Trophoblast cell (in vitro differentiated cells and primary cell): ENCODE results near the gene CCDC110.

Source experiments
- DNase-seq, 2 donors: peaks; one replicate each; pipeline ENCODE4 v3.0.0-alpha.2; 2016
- H2AFZ ChIP-seq: 2 replicates; pipeline ENCODE4 v1.6.1; 2013; ENCODE audit warnings: low read length, moderate library complexity, mild to moderate bottlenecking; ENCODE audit not compliant: insufficient read depth, poor library complexity
- H2AK5ac ChIP-seq: 2 replicates; pipeline ENCODE4 v1.6.1; 2013; ENCODE audit warnings: mild to moderate bottlenecking, low read length
- H2BK120ac ChIP-seq: 2 replicates; pipeline ENCODE4 v1.6.1; 2013; ENCODE audit warnings: low read length, mild to moderate bottlenecking, moderate library complexity; ENCODE audit not compliant: insufficient read depth, poor library complexity
- H2BK12ac ChIP-seq: 2 replicates; pipeline ENCODE4 v1.6.1; 2013; ENCODE audit warnings: mild to moderate bottlenecking, low read length, moderate library complexity
- H2BK5ac ChIP-seq: 2 replicates; pipeline ENCODE4 v1.6.1; 2013; ENCODE audit warnings: low read length, low read depth, moderate library complexity, mild to moderate bottlenecking; ENCODE audit not compliant: poor library complexity
- H3K14ac ChIP-seq: 2 replicates; pipeline ENCODE4 v1.6.1; 2013; ENCODE audit warnings: mild to moderate bottlenecking, low read length
- H3K18ac ChIP-seq: 2 replicates; pipeline ENCODE4 v1.6.1; 2013; ENCODE audit warnings: mild to moderate bottlenecking, low read length
- H3K23ac ChIP-seq: 2 replicates; pipeline ENCODE4 v1.6.1; 2013; ENCODE audit warnings: low read length
- H3K27ac ChIP-seq: 2 replicates; pipeline ENCODE4 v1.5.1; 2013; ENCODE audit warnings: low read depth, mild to moderate bottlenecking, inconsistent platforms, low read length, moderate library complexity
- H3K27me3 ChIP-seq: 2 replicates; pipeline ENCODE4 v1.6.1; 2013; ENCODE audit warnings: inconsistent platforms, mild to moderate bottlenecking, low read length, moderate library complexity; ENCODE audit not compliant: insufficient read depth
- H3K36me3 ChIP-seq, 2 experiments: 1 replicate in 1 of 2; 2 replicates in 1 of 2; pipeline ENCODE4 v1.6.1; 2013; ENCODE audit warnings: low read length in 2 of 2, mild to moderate bottlenecking in 2 of 2, moderate library complexity in 1 of 2; ENCODE audit not compliant: insufficient read depth in 2 of 2, control insufficient read depth in 1 of 2
- H3K4ac ChIP-seq: 2 replicates; pipeline ENCODE4 v1.6.1; 2013; ENCODE audit warnings: low read depth, mild to moderate bottlenecking, low read length, moderate library complexity
- H3K4me1 ChIP-seq, 2 experiments: 1 replicate in 1 of 2; 2 replicates in 1 of 2; pipeline ENCODE4 v1.6.1; 2013; ENCODE audit warnings: low read length in 2 of 2, mild to moderate bottlenecking in 2 of 2, moderate library complexity in 1 of 2; ENCODE audit not compliant: insufficient read depth in 2 of 2, control insufficient read depth in 1 of 2
- H3K4me2 ChIP-seq: 2 replicates; pipeline ENCODE4 v1.6.1; 2013; ENCODE audit warnings: inconsistent platforms, mild to moderate bottlenecking, low read length, moderate library complexity
- H3K4me3 ChIP-seq: 2 replicates; pipeline ENCODE4 v1.5.1; 2013; ENCODE audit warnings: mild to moderate bottlenecking, low read depth, low read length, inconsistent platforms
- H3K79me1 ChIP-seq: one replicate; pipeline ENCODE4 v1.6.1; 2013; ENCODE audit warnings: low read length
- H3K79me2 ChIP-seq: 2 replicates; pipeline ENCODE4 v1.6.1; 2013; ENCODE audit warnings: low read length, mild to moderate bottlenecking; ENCODE audit not compliant: control insufficient read depth, insufficient read depth, poor library complexity
- H3K9ac ChIP-seq: 2 replicates; pipeline ENCODE4 v1.6.1; 2013; ENCODE audit warnings: mild to moderate bottlenecking, low read length
- H3K9me3 ChIP-seq: 2 replicates; pipeline ENCODE4 v1.6.1; 2013; ENCODE audit warnings: low read depth, mild to moderate bottlenecking, control low read depth, inconsistent platforms, low read length; ENCODE audit not compliant: insufficient read depth
- H4K12ac ChIP-seq: 2 replicates; pipeline ENCODE4 v1.6.1; 2013; ENCODE audit warnings: low read depth, mild to moderate bottlenecking, low read length, moderate library complexity
- H4K8ac ChIP-seq: 2 replicates; pipeline ENCODE4 v1.6.1; 2013; ENCODE audit warnings: low read depth, mild to moderate bottlenecking, low read length, moderate library complexity
- H4K91ac ChIP-seq: one replicate; pipeline ENCODE4 v1.6.1; 2013; ENCODE audit warnings: low read depth, mild to moderate bottlenecking, low read length, moderate library complexity
- WGBS: extraction: QIAGEN DNeasy Blood & Tissue Kit; methylation state at CpG from one replicate; pipeline ENCODE4 v1.1.7; 2013; ENCODE audit warnings: missing lambda C conversion rate; ENCODE audit not compliant: insufficient read length, insufficient coverage; ENCODE audit errors: extremely low coverage; 5-methylcytosine and 5-hydroxymethylcytosine counted together

CCDC110 gene

GRCh38 chr4:185464887-185465286 lies 6.6 kb downstream of the CCDC110 start:
- Histone ChIP-seq H3K4ac (no peak overlapping the region), H3K4me2 (no peak overlapping the region), H3K9me3 (no peaks in the 10 kb centered on the region), H3K27ac (no peak overlapping the region), H3K4me1 (no peaks in the 10 kb centered on the region), H3K79me2 (no peaks in the 10 kb centered on the region), H2AFZ (no peak overlapping the region), H3K36me3 (no peaks in the 10 kb centered on the region), H2BK5ac (no peak overlapping the region), H3K27me3 (peaks cover 3% of the 10 kb centered on the region), H3K23ac (no peak overlapping the region), H2BK12ac (no peak overlapping the region), H2AK5ac (no peak overlapping the region), H4K91ac (no peak overlapping the region), H3K14ac (no peak overlapping the region), H3K79me1 (no peaks in the 10 kb centered on the region), H4K8ac (no peak overlapping the region), H2BK120ac (no peak overlapping the region), H3K18ac (no peak overlapping the region), H4K12ac (no peak overlapping the region), H3K4me3 (no peak overlapping the region), H3K9ac (no peak overlapping the region)
- DNase-seq: no peak
- WGBS: no CpG with 5 or more reads among the region's 1 CpG

GRCh38 chr4:185464183-185464582 lies 7.3 kb downstream of the CCDC110 start:
- no peak overlapping the region for H4K8ac ChIP-seq
- H3K4me2 ChIP-seq: no peak overlapping the region
- no peak overlapping the region for H4K12ac ChIP-seq
- no peak overlapping the region for H3K14ac ChIP-seq
- no peak overlapping the region for H3K9ac ChIP-seq
- no peak overlapping the region for H3K4ac ChIP-seq
- no peak overlapping the region for H2BK12ac ChIP-seq
- no peak overlapping the region for H3K27ac ChIP-seq
- no peak overlapping the region for H4K91ac ChIP-seq
- no peaks in the 10 kb centered on the region for H3K4me1 ChIP-seq
- H3K4me3 ChIP-seq: no peak overlapping the region
- H2BK120ac ChIP-seq: no peak overlapping the region
- DNase-seq: no peak
- no peaks in the 10 kb centered on the region for H3K9me3 ChIP-seq
- H3K79me2 ChIP-seq: no peaks in the 10 kb centered on the region
- no peaks in the 10 kb centered on the region for H3K36me3 ChIP-seq
- no peak overlapping the region for H2BK5ac ChIP-seq
- no peak overlapping the region for H2AFZ ChIP-seq
- no peak overlapping the region for H2AK5ac ChIP-seq
- H3K18ac ChIP-seq: no peak overlapping the region
- H3K27me3 ChIP-seq: peaks cover 3% of the 10 kb centered on the region
- H3K79me1 ChIP-seq: no peaks in the 10 kb centered on the region
- H3K23ac ChIP-seq: no peak overlapping the region
- WGBS: no CpG with 5 or more reads among the region's 6 CpGs

GRCh38 chr4:185463541-185463940 lies 8.0 kb downstream of the CCDC110 start:
- H3K4ac ChIP-seq: no peak overlapping the region
- H3K27ac ChIP-seq: no peak overlapping the region
- no peak overlapping the region for H2BK12ac ChIP-seq
- no peak overlapping the region for H3K23ac ChIP-seq
- no peak overlapping the region for H3K14ac ChIP-seq
- no peak overlapping the region for H3K4me3 ChIP-seq
- H3K79me1 ChIP-seq: no peaks in the 10 kb centered on the region
- no peak overlapping the region for H4K12ac ChIP-seq
- H2AK5ac ChIP-seq: no peak overlapping the region
- H2BK5ac ChIP-seq: no peak overlapping the region
- H3K4me1 ChIP-seq: no peaks in the 10 kb centered on the region
- peaks cover 2% of the 10 kb centered on the region for H3K27me3 ChIP-seq
- no peaks in the 10 kb centered on the region for H3K36me3 ChIP-seq
- no peak overlapping the region for H2BK120ac ChIP-seq
- H3K4me2 ChIP-seq: no peak overlapping the region
- WGBS: no CpG with 5 or more reads among the region's 6 CpGs
- no peaks in the 10 kb centered on the region for H3K9me3 ChIP-seq
- H3K9ac ChIP-seq: no peak overlapping the region
- no peak for DNase-seq
- no peak overlapping the region for H2AFZ ChIP-seq
- H3K79me2 ChIP-seq: no peaks in the 10 kb centered on the region
- H3K18ac ChIP-seq: no peak overlapping the region
- no peak overlapping the region for H4K91ac ChIP-seq
- H4K8ac ChIP-seq: no peak overlapping the region

- no peaks in the 10 kb centered on the region for H3K79me1 ChIP-seq
- no peak overlapping the region for H2BK120ac ChIP-seq
- DNase-seq: no peak
- H4K8ac ChIP-seq: no peak overlapping the region
- no peaks in the 10 kb centered on the region for H3K4me1 ChIP-seq
- no peaks in the 10 kb centered on the region for H3K79me2 ChIP-seq
- no peak overlapping the region for H2AK5ac ChIP-seq
- no peak overlapping the region for H3K4me3 ChIP-seq
- no peak overlapping the region for H3K4ac ChIP-seq
- H2BK5ac ChIP-seq: no peak overlapping the region
- WGBS: no CpG with 5 or more reads among the region's 8 CpGs
- H2BK12ac ChIP-seq: no peak overlapping the region
- H3K14ac ChIP-seq: no peak overlapping the region
- H3K23ac ChIP-seq: no peak overlapping the region
- no peaks in the 10 kb centered on the region for H3K36me3 ChIP-seq
- H3K18ac ChIP-seq: no peak overlapping the region
- no peak overlapping the region for H4K12ac ChIP-seq
- H3K27ac ChIP-seq: no peak overlapping the region
- no peak overlapping the region for H2AFZ ChIP-seq
- no peak overlapping the region for H4K91ac ChIP-seq
- no peak overlapping the region for H3K4me2 ChIP-seq
- no peaks in the 10 kb centered on the region for H3K9me3 ChIP-seq
- H3K27me3 ChIP-seq: no peaks in the 10 kb centered on the region
- H3K9ac ChIP-seq: no peak overlapping the region
These were observed 10.0 kb downstream of the CCDC110 start for GRCh38 chr4:185461565-185461964.
